DND-41 (cell line): ENCODE measurements around the gene DCAF12L1.

Experiments
- ATAC-seq: fragments of 200-7000 bp; cut with Tn5 transposase; 3 replicates; pipeline ENCODE4 v1.9.1; 2021; ENCODE audit warnings: low read depth; ENCODE audit not compliant: insufficient read depth
- DNase-seq: peaks from one replicate; pipeline ENCODE4 v3.0.0-alpha.2; 2020
- H2AFZ ChIP-seq: 2 replicates; pipeline ENCODE4 v1.6.0; 2012; ENCODE audit warnings: low read depth, low read length
- H3K27ac ChIP-seq: 2 replicates; pipeline ENCODE4 v1.5.1; 2012; ENCODE audit warnings: low read length, inconsistent platforms
- H3K27me3 ChIP-seq: fragments of 200-600 bp; sonication (generic); 2 replicates; pipeline ENCODE4 v1.6.0; 2012; ENCODE audit warnings: low read length, mild to moderate bottlenecking, inconsistent platforms; ENCODE audit not compliant: insufficient read depth, poor library complexity
- H3K36me3 ChIP-seq: 2 replicates; pipeline ENCODE4 v1.5.1; 2012; ENCODE audit warnings: low read length, inconsistent platforms; ENCODE audit not compliant: insufficient read depth
- H3K4me1 ChIP-seq: 2 replicates; pipeline ENCODE4 v1.5.1; 2012; ENCODE audit warnings: mild to moderate bottlenecking, low read length; ENCODE audit not compliant: insufficient read depth
- H3K4me2 ChIP-seq: 2 replicates; pipeline ENCODE4 v1.6.0; 2012; ENCODE audit warnings: mild to moderate bottlenecking, moderate library complexity, low read length, inconsistent platforms; ENCODE audit not compliant: insufficient read depth
- H3K4me3 ChIP-seq, 2 experiments: fragments of 200-600 bp in 1 of 2; shearing (Covaris generic) in 1 of 2; 2 replicates each; pipeline ENCODE4 v1.5.1; 2012 to 2016; ENCODE audit warnings: inconsistent platforms in 2 of 2, low read length in 2 of 2, mild to moderate bottlenecking in 2 of 2, low read depth in 1 of 2, moderate library complexity in 1 of 2
- H3K79me2 ChIP-seq: 2 replicates; pipeline ENCODE4 v1.6.0; 2012; ENCODE audit warnings: low read length, inconsistent platforms; ENCODE audit not compliant: insufficient read depth
- H3K9ac ChIP-seq: 2 replicates; pipeline ENCODE4 v1.6.0; 2012; ENCODE audit warnings: low read depth, mild to moderate bottlenecking, inconsistent platforms, low read length, moderate library complexity
- H3K9me3 ChIP-seq: 2 replicates; pipeline ENCODE4 v1.5.1; 2012; ENCODE audit warnings: low read length, moderate library complexity, mild to moderate bottlenecking, inconsistent platforms; ENCODE audit not compliant: insufficient read depth, severe bottlenecking
- H4K20me1 ChIP-seq: 2 replicates; pipeline ENCODE4 v1.6.0; 2012; ENCODE audit warnings: low read length; ENCODE audit not compliant: insufficient read depth
- EZH2 ChIP-seq: IDR thresholded peaks from 3 replicates; pipeline ENCODE4 v1.6.1; 2012; ENCODE audit warnings: borderline replicate concordance, low read depth, mild to moderate bottlenecking, moderate library complexity, low read length, inconsistent platforms; ENCODE audit not compliant: severe bottlenecking
- TF ChIP-seq, protein P1 (sequence below): IDR thresholded peaks from 2 replicates; pipeline ENCODE4 v1.5.1; 2012; ENCODE audit warnings: borderline replicate concordance, low read length, moderate library complexity, mild to moderate bottlenecking; ENCODE audit not compliant: poor library complexity, severe bottlenecking; ENCODE audit errors: extremely low read depth

The DCAF12L1 gene

DNA sequence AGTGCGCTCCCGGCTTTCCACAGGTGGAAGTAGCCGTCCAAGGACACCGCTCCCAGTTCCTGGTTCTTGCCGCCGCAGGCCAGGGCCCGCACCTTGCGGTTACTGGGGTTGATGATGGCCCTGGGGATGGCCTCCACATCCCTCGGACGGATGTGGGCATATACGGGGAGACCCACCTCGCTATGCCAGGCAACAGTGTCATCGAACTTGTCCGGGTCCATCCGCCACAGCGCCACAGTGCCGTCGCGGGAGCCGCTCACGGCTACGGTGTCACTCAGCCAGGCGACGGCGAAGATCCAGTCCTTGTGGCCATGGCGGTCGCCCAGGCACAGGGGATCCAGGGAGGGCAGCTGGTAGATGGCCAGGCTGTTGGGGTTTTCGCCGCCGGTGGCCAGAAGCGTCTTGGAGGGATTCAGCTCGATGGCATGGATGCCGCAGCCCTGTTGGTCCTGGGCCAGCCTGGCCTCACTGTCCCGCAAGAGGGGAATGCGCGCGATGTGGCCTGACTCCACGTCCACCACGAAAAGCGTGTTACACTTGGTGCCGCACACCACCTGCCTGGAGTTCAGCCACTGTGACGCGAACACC lies 795 bp downstream of the DCAF12L1 start:
- Histone ChIP-seq H2AFZ (no peak overlapping the region), H4K20me1 (no peaks in the 10 kb centered on the region), H3K4me1 (no peaks in the 10 kb centered on the region), H3K9ac (no peak overlapping the region), H3K27ac (no peak overlapping the region), H3K79me2 (no peaks in the 10 kb centered on the region), H3K4me3 (no peak overlapping the region), H3K9me3 (no peaks in the 10 kb centered on the region), H3K36me3 (no peaks in the 10 kb centered on the region), H3K27me3 (no peaks in the 10 kb centered on the region), H3K4me2 (no peak overlapping the region)
- TF ChIP-seq EZH2: no peak
- TF ChIP-seq, protein P1, sequence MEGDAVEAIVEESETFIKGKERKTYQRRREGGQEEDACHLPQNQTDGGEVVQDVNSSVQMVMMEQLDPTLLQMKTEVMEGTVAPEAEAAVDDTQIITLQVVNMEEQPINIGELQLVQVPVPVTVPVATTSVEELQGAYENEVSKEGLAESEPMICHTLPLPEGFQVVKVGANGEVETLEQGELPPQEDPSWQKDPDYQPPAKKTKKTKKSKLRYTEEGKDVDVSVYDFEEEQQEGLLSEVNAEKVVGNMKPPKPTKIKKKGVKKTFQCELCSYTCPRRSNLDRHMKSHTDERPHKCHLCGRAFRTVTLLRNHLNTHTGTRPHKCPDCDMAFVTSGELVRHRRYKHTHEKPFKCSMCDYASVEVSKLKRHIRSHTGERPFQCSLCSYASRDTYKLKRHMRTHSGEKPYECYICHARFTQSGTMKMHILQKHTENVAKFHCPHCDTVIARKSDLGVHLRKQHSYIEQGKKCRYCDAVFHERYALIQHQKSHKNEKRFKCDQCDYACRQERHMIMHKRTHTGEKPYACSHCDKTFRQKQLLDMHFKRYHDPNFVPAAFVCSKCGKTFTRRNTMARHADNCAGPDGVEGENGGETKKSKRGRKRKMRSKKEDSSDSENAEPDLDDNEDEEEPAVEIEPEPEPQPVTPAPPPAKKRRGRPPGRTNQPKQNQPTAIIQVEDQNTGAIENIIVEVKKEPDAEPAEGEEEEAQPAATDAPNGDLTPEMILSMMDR: no peak
- no peak for DNase-seq
- ATAC-seq: no peak

DNA sequence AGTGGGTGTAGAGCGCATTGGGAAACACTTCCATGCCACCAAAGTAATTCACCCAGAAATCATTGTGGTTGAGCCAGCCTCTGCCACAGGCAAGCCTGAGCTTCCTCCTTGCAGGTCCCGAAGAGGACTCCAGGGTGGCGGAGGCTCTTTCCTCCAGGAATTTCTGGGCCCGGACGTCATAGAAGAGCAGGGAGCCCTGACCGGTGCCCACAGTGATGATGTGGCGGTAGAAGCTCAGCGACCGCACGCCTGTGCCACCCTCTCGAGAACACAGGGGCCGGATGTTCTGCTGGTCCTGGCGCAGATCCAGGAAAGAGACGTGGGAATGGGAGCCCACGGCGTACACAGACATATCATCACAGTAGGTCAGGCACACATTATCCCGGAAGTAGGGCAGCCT lies 1.3 kb downstream of the DCAF12L1 start:
- Histone ChIP-seq H3K27me3 (no peaks in the 10 kb centered on the region), H3K9ac (no peak overlapping the region), H3K4me1 (no peaks in the 10 kb centered on the region), H3K79me2 (no peaks in the 10 kb centered on the region), H2AFZ (no peak overlapping the region), H4K20me1 (no peaks in the 10 kb centered on the region), H3K9me3 (no peaks in the 10 kb centered on the region), H3K27ac (no peak overlapping the region), H3K4me3 (no peak overlapping the region), H3K36me3 (no peaks in the 10 kb centered on the region), H3K4me2 (no peak overlapping the region)
- DNase-seq: no peak
- TF ChIP-seq EZH2: no peak
- TF ChIP-seq, protein P1: no peak
- no peak for ATAC-seq

- no peak overlapping the region for H3K4me2 ChIP-seq
- H3K4me1 ChIP-seq: no peaks in the 10 kb centered on the region
- H3K27me3 ChIP-seq: no peaks in the 10 kb centered on the region
- no peaks in the 10 kb centered on the region for H3K79me2 ChIP-seq
- no peak overlapping the region for H2AFZ ChIP-seq
- no peaks in the 10 kb centered on the region for H3K9me3 ChIP-seq
- TF ChIP-seq EZH2: no peak
- TF ChIP-seq, protein P1: no peak
- no peak overlapping the region for H3K9ac ChIP-seq
- no peaks in the 10 kb centered on the region for H3K36me3 ChIP-seq
- ATAC-seq (no peak), DNase-seq (no peak)
- H4K20me1 ChIP-seq: no peaks in the 10 kb centered on the region
- H3K27ac ChIP-seq: no peak overlapping the region
- H3K4me3 ChIP-seq: no peak overlapping the region
These were observed 1.8 kb downstream of the DCAF12L1 start for GRCh38 chrX:126550816-126551215.
